AG04450 (cell line): ENCODE results near the gene PLA2G4A. TPM values are rescaled to one million over a fixed set of nuclear protein-coding genes. Genes with fewer than 3 reads are reported as not detected.

Source experiments
- CTCF ChIA-PET: fragments of 300-600, 350-600 bp; formaldehyde crosslinking; extraction: SDS; loops from one replicate; lab custom pipeline; 2022; ENCODE audit warnings: antibody characterized with exemption, inconsistent platforms; lab: Charles Lee
- POLR2A ChIA-PET: fragments of 350-600 bp; formaldehyde crosslinking; extraction: SDS; loops from one replicate; lab custom pipeline; 2021; ENCODE audit warnings: antibody characterized with exemption, inconsistent platforms; lab: Yijun Ruan, JAX
- DNase-seq: peaks from one replicate; pipeline ENCODE4 v3.0.0-alpha.2; 2011; ENCODE audit warnings: low read depth, low spot score
- H3K27ac ChIP-seq: one replicate; pipeline ENCODE4 v1.5.1; 2012; ENCODE audit warnings: low read depth, low read length, control low read depth
- H3K27me3 ChIP-seq: one replicate; pipeline ENCODE4 v1.6.0; 2012; ENCODE audit warnings: low read length; ENCODE audit not compliant: control insufficient read depth, insufficient read depth
- H3K4me3 ChIP-seq: 2 replicates; pipeline ENCODE4 v1.5.1; 2011; ENCODE audit warnings: mild to moderate bottlenecking, low read depth, low read length, control low read depth
- H3K9me3 ChIP-seq: 2 replicates; pipeline ENCODE4 v1.5.1; 2012; ENCODE audit warnings: low read length; ENCODE audit not compliant: control insufficient read depth, insufficient read depth
- polyA plus RNA-seq: library from polyadenylated mRNA; depleted of rRNA; stranded (reverse); fragments of >200 nt; gene quantifications from 2 replicates; pipeline ENCODE4 v1.2.3, GENCODE V29; 2011
- TF ChIP-seq, protein P1 (sequence below): IDR thresholded peaks from 2 replicates; pipeline ENCODE4 v1.5.1; 2011; ENCODE audit warnings: low read depth, low read length, control low read depth, inconsistent platforms

Gene PLA2G4A
- polyA plus RNA-seq, 1 experiment = 5.5 TPM

DNA sequence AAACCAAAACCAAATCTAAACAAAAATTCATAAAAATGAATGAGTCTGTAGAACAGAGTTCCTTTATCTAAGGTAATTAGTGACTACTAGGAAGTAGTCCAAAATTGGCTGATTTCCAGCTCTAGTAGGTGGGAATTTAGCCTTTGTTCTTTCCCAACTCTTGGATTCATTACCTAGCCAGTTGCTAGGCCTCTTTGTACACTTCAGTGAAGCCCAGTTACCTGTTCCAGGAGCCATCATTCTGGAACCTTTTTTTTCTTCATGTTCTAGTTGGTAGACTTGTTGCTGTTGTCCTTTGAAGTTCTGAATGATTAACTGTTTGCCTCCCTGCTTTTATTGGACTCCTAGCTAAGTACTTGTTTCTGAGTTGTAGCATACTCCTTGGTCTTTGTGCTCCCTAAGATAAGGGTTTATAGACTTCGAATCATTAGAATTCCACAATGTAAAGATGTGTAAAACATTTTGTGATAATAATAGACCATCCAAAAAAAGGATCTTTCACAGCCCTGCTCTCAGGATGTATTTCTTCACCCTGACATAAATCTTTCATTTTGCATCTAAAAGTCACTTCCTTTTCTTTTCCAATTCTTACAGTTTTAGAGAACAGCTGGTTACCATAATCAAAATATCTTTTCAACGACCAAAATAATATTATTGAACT, 9.8 kb downstream of the PLA2G4A start:
- no peak for DNase-seq
- POLR2A ChIA-PET = no interaction called here
- TF ChIP-seq, protein P1, sequence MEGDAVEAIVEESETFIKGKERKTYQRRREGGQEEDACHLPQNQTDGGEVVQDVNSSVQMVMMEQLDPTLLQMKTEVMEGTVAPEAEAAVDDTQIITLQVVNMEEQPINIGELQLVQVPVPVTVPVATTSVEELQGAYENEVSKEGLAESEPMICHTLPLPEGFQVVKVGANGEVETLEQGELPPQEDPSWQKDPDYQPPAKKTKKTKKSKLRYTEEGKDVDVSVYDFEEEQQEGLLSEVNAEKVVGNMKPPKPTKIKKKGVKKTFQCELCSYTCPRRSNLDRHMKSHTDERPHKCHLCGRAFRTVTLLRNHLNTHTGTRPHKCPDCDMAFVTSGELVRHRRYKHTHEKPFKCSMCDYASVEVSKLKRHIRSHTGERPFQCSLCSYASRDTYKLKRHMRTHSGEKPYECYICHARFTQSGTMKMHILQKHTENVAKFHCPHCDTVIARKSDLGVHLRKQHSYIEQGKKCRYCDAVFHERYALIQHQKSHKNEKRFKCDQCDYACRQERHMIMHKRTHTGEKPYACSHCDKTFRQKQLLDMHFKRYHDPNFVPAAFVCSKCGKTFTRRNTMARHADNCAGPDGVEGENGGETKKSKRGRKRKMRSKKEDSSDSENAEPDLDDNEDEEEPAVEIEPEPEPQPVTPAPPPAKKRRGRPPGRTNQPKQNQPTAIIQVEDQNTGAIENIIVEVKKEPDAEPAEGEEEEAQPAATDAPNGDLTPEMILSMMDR = no peak
- H3K9me3 ChIP-seq = no peaks in the 10 kb centered on the region
- H3K4me3 ChIP-seq = no peak overlapping the region
- no peak overlapping the region for H3K27ac ChIP-seq
- H3K27me3 ChIP-seq = no peaks in the 10 kb centered on the region
- CTCF ChIA-PET = no interaction called here

- Histone ChIP-seq H3K27me3 (no peaks in the 10 kb centered on the region), H3K9me3 (no peaks in the 10 kb centered on the region), H3K27ac (no peak overlapping the region), H3K4me3 (no peak overlapping the region)
- ChIA-PET POLR2A (no interaction called here), CTCF (no interaction called here)
- TF ChIP-seq, protein P1 = no peak
- DNase-seq = no peak
Measured at GRCh38 chr1:186839041-186839400, 10.3 kb downstream of the PLA2G4A start.

DNA sequence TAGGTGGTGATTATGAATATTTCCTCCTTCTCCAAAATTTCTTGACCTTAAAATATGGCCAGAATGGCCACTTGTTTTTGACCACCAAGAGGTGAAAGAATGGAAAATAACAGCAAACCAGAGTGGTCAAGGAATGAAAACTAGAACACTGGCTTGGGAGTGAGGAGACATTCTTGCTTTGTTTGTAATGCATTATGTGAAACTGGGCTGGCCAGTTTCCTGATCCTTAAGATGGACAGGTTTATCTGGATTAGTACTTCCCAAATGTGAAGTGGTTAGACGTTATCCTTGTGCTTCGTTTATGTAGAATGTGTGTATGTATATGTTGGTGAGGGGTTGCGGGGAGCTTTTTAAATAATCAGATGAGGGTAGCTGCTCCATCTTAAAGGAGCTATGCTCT, 12.8 kb downstream of the PLA2G4A start:
- ChIA-PET CTCF (no interaction called here), POLR2A (interaction anchor here (0.9 kb wide), 1 partner anchor 110 kb away, joined by 3 read pairs; no protein-coding TSS in a partner anchor)
- Histone ChIP-seq H3K4me3 (no peak overlapping the region), H3K27ac (no peak overlapping the region), H3K9me3 (no peaks in the 10 kb centered on the region), H3K27me3 (no peaks in the 10 kb centered on the region)
- DNase-seq = no peak
- TF ChIP-seq, protein P1 = no peak

- Histone ChIP-seq H3K4me3 (no peak overlapping the region), H3K27me3 (no peaks in the 10 kb centered on the region), H3K27ac (no peak overlapping the region), H3K9me3 (no peaks in the 10 kb centered on the region)
- TF ChIP-seq, protein P1 = no peak
- DNase-seq = no peak
- ChIA-PET CTCF (no interaction called here), POLR2A (no interaction called here)
Measured at GRCh38 chr1:186842547-186842946, 13.8 kb downstream of the PLA2G4A start.

DNA sequence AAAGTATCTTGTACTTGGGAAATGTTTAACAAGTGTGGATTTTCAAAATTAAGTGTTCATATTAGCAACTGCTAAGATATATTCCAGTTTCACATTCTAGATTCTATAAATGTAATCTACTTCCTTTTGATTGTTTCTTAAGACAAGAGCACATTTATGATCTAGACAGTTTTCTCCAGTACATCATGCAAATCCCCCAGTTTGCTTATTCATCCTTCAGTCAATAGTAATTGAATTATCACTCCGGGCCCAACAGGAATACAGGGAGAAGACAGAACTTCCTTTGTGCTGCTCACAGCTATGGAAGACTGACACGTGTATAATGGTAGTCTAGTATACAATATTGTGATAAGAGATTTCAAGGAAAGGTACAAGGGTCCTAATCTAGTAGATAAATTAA, 14.5 kb downstream of the PLA2G4A start:
- POLR2A ChIA-PET = no interaction called here
- CTCF ChIA-PET = no interaction called here

More for the DNA sequence above, 14.5 kb downstream of the PLA2G4A start:
- no peak for DNase-seq
- H3K27me3 ChIP-seq = no peaks in the 10 kb centered on the region
- no peaks in the 10 kb centered on the region for H3K9me3 ChIP-seq
- no peak overlapping the region for H3K4me3 ChIP-seq
- H3K27ac ChIP-seq = no peak overlapping the region
- TF ChIP-seq, protein P1 = no peak
